GM13977 (cell line): Measurements from ENCODE around the gene CHRD.

Experiments
- DNase-seq: peaks from one replicate; pipeline ENCODE4 v3.0.0; 2012; ENCODE audit warnings: low spot score
- CTCF ChIP-seq: IDR thresholded peaks from 2 replicates; pipeline ENCODE4 v1.5.1; 2012; ENCODE audit warnings: mild to moderate bottlenecking, control low read depth; ENCODE audit not compliant: insufficient read depth; ENCODE audit errors: extremely low read depth, missing control alignments
- in situ Hi-C: fragments of 300-500 bp; cut with MboI; formaldehyde crosslinking; loops from one replicate; pipeline ENCODE4 v1.12.0; 2022; ENCODE audit warnings: low sequenced_read_pairs, low pct_unique_long_range_greater_than_20kb, mixed read lengths, inconsistent platforms; ENCODE audit not compliant: unreplicated experiment

Gene CHRD

GRCh38 chr3:184372911-184373310, 6.9 kb upstream of the CHRD start:
- in situ Hi-C loops, result no loop called here
- TF ChIP-seq CTCF, result no peak
- DNase-seq, result no peak

- in situ Hi-C loops, result no loop called here
These were observed 6.4 kb upstream of the CHRD start for GRCh38 chr3:184373422-184373821.

GRCh38 chr3:184375747-184376461, 4.0 kb upstream of the CHRD start:
- in situ Hi-C loops, result no loop called here
- TF ChIP-seq CTCF, result no peak
- DNase-seq, result no peak

More at GRCh38 chr3:184373422-184373821, 6.4 kb upstream of the CHRD start:
- TF ChIP-seq CTCF, result no peak
- DNase-seq, result no peak

GRCh38 chr3:184377374-184377773, 2.5 kb upstream of the CHRD start:
- in situ Hi-C loops, result no loop called here
- no peak for TF ChIP-seq CTCF
- DNase-seq, result no peak

- no peak for TF ChIP-seq CTCF
- no peak for DNase-seq
- in situ Hi-C loops, result no loop called here
These were observed 1.9 kb upstream of the CHRD start, which contains the start of gene THPO for GRCh38 chr3:184377882-184378445. TSS of gene THPO (minus strand) at chr3:184378207. CDS start at chr3:184376259, 1,948 bp downstream.

GRCh38 chr3:184378651-184379357, 1.1 kb upstream of the CHRD start:
- in situ Hi-C loops, result no loop called here
- no peak for TF ChIP-seq CTCF
- no peak for DNase-seq
